ENCODE data around the gene ERBB4.
A peak's percentile ranks its signal among the peaks of the same experiment; 100 is the strongest.

Gene ERBB4

GRCh38 chr2:211836409-211836808, 702.2 kb downstream of the ERBB4 start:
- DNase-seq (ENCODE audit: low read depth, low spot score) = no peak

- no peak for DNase-seq (ENCODE audit: low read depth, low spot score)
Measured at GRCh38 chr2:211835695-211836094, 702.9 kb downstream of the ERBB4 start.

- DNase-seq (ENCODE audit: low read depth, low spot score) = no peak
Measured at GRCh38 chr2:211833582-211834279, 704.9 kb downstream of the ERBB4 start.

GRCh38 chr2:211829725-211830124, 708.9 kb downstream of the ERBB4 start:
- DNase-seq (ENCODE audit: low read depth, low spot score) = no peak

GRCh38 chr2:211823886-211824479, 714.6 kb downstream of the ERBB4 start:
- DNase-seq (ENCODE audit: low read depth, low spot score) = no peak

- no peak for DNase-seq (ENCODE audit: low read depth, low spot score)
Measured at GRCh38 chr2:211822686-211823335, 715.8 kb downstream of the ERBB4 start.

GRCh38 chr2:211816754-211817153, 721.8 kb downstream of the ERBB4 start:
- DNase-seq (ENCODE audit: low read depth, low spot score) = no peak

- peak; percentile 10 for DNase-seq (ENCODE audit: low read depth, low spot score)
Measured at GRCh38 chr2:211812587-211812986, 726.0 kb downstream of the ERBB4 start.

- no peak for DNase-seq (ENCODE audit: low read depth, low spot score)
Measured at GRCh38 chr2:211802666-211803065, 735.9 kb downstream of the ERBB4 start.

GRCh38 chr2:211800001-211800400, 738.6 kb downstream of the ERBB4 start:
- no peak for DNase-seq (ENCODE audit: low read depth, low spot score)

- no peak for DNase-seq (ENCODE audit: low read depth, low spot score)
Measured at GRCh38 chr2:211798868-211799267, 739.7 kb downstream of the ERBB4 start.

- no peak for DNase-seq (ENCODE audit: low read depth, low spot score)
Measured at GRCh38 chr2:211793690-211794089, 744.9 kb downstream of the ERBB4 start.

- DNase-seq (ENCODE audit: low read depth, low spot score) = no peak
Measured at GRCh38 chr2:211789982-211790381, 748.6 kb downstream of the ERBB4 start.

GRCh38 chr2:211766689-211767088, 771.9 kb downstream of the ERBB4 start:
- DNase-seq (ENCODE audit: low read depth, low spot score) = peak; percentile 75

GRCh38 chr2:211762479-211762878, 776.1 kb downstream of the ERBB4 start:
- no peak for DNase-seq (ENCODE audit: low read depth, low spot score)

GRCh38 chr2:211760103-211760502, 778.5 kb downstream of the ERBB4 start:
- DNase-seq (ENCODE audit: low read depth, low spot score) = no peak

GRCh38 chr2:211756266-211756665, 782.3 kb downstream of the ERBB4 start:
- DNase-seq (ENCODE audit: low read depth, low spot score) = no peak

- no peak for DNase-seq (ENCODE audit: low read depth, low spot score)
Measured at GRCh38 chr2:211755187-211755586, 783.4 kb downstream of the ERBB4 start.

- no peak for DNase-seq (ENCODE audit: low read depth, low spot score)
Measured at GRCh38 chr2:211751848-211752247, 786.8 kb downstream of the ERBB4 start.

- DNase-seq (ENCODE audit: low read depth, low spot score) = no peak
Measured at GRCh38 chr2:211748339-211748738, 790.3 kb downstream of the ERBB4 start.

- peak; percentile 74 for DNase-seq (ENCODE audit: low read depth, low spot score)
Measured at GRCh38 chr2:211745295-211746097, 793.1 kb downstream of the ERBB4 start.

- no peak for DNase-seq (ENCODE audit: low read depth, low spot score)
Measured at GRCh38 chr2:211744379-211744778, 794.2 kb downstream of the ERBB4 start.
